ENCODE results near the gene ANKRD40CL.
A peak's percentile ranks its signal among the peaks of the same experiment; 100 is the strongest.

The ANKRD40CL gene

DNA sequence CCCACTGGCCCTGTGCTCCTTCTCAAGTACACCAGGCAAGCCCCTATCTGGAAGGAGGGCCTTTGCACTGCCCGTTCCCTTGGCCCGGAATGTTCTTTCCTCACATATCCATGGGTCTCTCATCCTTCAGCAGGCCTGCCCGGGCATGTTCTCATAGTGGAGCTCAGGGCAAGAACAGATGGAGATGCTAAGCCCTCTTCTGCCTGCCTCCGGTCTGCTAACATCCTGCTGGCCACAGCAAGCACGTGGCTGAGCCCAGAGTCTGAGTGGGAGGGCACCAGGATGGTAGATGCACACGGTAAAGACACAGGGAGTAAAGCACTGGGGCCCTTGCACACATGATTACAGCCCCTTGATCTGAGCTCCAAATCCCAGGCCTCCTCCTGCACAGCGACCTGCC, 19.8 kb upstream of the ANKRD40CL start:
- H3K27ac ChIP-seq = no peak overlapping the region
- TF ChIP-seq, protein P1, sequence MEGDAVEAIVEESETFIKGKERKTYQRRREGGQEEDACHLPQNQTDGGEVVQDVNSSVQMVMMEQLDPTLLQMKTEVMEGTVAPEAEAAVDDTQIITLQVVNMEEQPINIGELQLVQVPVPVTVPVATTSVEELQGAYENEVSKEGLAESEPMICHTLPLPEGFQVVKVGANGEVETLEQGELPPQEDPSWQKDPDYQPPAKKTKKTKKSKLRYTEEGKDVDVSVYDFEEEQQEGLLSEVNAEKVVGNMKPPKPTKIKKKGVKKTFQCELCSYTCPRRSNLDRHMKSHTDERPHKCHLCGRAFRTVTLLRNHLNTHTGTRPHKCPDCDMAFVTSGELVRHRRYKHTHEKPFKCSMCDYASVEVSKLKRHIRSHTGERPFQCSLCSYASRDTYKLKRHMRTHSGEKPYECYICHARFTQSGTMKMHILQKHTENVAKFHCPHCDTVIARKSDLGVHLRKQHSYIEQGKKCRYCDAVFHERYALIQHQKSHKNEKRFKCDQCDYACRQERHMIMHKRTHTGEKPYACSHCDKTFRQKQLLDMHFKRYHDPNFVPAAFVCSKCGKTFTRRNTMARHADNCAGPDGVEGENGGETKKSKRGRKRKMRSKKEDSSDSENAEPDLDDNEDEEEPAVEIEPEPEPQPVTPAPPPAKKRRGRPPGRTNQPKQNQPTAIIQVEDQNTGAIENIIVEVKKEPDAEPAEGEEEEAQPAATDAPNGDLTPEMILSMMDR (IDR thresholded peaks at IDR 0.05) = no peak
- TF ChIP-seq ZFX (IDR thresholded peaks at IDR 0.05; ENCODE audit: borderline replicate concordance) = no peak

DNA sequence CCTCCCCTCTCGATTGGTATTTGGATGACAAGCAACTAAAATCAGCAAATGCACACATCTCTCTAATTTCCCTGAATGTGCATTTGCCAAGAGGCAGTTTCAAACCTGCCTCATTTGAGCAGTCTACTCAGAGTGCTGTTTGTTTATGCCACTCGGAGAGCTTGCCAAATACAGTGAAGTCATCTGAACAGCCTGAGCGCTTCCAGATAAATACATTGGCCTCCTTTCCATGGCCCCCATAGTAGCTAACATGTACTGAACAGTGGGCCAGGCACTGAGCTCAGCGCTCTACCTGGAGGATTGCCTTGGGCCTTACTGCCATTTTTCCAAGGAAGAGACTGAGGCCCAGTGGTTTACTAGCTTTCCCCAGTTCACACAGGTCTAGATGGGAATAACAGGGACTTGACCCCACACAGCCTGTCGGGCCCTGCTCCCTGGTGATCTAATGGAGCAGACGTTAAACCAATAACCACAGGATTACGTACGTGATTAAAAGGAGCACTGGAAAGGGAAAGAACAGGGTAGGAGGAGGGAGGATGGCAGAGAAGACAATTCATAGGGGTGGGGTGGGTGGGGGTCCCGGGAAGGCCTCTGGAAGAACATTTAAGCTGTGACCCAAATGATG, 18.7 kb upstream of the ANKRD40CL start:
- TF ChIP-seq, protein P1 (IDR thresholded peaks at IDR 0.05) = no peak
- H3K27ac ChIP-seq = no peak overlapping the region

DNA sequence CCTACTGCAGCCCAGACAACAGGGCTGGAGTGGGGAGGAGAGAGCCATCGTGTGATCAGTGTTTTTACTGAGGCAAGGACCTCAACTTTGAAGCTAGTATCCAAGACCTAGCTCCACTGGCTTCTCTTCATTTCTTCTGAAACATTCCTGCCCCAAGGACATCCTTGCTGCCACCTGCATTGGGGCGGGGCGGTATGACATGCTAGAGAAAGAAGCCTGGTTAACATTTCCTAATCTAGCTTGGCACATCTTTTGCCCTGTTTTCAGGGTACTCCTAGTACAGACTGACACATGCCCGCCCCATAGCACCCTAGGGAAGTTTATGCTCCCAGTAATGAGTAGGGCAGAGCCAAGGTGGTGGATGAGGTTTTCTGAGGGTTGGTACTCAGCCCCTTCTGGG, 17.8 kb upstream of the ANKRD40CL start:
- no peak for TF ChIP-seq ZFX (IDR thresholded peaks at IDR 0.05; ENCODE audit: borderline replicate concordance)
- TF ChIP-seq, protein P1 (IDR thresholded peaks at IDR 0.05) = no peak

DNA sequence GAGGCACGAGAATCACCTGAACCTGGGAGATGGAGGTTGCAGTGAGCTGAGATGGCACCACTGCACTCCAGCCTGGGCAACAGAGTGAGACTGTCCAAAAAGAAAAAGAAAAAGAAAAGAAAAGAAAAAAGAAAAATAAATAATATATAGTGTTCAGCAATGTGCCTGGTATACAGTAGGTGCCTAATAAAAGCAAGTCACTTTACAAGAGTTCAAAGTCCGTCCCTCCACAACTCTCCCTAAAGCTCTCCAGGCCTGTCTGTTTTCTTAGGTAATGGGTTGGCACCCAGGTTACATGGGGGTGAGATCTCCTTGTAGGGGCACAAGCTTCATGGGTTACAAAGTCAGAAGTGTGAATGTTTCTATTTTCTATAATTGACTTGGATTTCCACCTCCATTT, 16.6 kb upstream of the ANKRD40CL start:
- TF ChIP-seq ZFX (IDR thresholded peaks at IDR 0.05; ENCODE audit: borderline replicate concordance) = no peak
- TF ChIP-seq, protein P1 (IDR thresholded peaks at IDR 0.05) = no peak

More for the DNA sequence above, 17.8 kb upstream of the ANKRD40CL start:
- no peak overlapping the region for H3K27ac ChIP-seq

DNA sequence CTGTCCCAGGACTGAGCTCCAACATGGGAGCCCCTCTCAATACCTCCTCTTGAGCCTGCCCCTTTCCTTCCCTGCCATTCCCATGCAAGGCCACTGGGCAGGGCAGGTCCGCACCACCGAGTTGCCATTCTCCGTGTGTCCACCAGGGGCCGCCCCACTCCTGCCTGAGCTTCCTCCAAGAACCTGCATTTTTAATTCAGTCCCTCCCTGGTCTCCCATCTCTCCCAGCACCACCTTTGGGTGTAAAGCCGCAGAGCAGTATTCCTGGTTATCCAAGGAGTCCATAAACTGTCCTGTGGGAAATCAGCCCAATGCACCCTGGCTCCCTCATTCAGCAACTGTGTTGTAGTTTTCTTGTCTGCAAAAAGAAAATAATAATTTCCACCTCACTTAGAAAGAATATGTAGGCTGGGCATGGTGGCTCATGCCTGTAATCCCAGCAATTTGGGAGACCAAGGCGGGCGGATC, 15.9 kb upstream of the ANKRD40CL start:
- TF ChIP-seq, protein P1 (IDR thresholded peaks at IDR 0.05) = peak; percentile 98
- TF ChIP-seq ZFX (IDR thresholded peaks at IDR 0.05; ENCODE audit: borderline replicate concordance) = no peak

More for the DNA sequence above, 16.6 kb upstream of the ANKRD40CL start:
- no peak overlapping the region for H3K27ac ChIP-seq

DNA sequence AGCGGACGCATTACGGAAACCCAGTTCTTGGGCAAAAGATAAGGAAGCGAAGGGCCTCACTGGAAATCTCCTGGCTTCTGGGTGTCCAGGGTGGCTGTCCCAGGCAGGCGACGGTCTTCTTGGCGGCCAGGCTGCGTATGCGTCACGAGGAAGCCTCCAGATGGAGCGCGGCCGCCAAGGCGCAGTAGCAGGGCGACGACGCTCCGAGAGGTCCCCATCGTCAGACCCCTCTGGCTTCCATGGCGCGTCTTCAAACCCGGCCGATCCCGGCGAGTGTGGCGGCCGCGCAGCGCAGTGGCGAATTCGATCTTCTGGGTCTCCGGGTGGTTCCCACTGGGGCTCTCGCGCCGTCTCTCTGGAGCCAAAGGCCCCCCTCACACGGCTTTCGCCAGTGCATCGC, 13.8 kb upstream of the ANKRD40CL start:
- no peak overlapping the region for H3K27ac ChIP-seq
- TF ChIP-seq ZFX (IDR thresholded peaks at IDR 0.05; ENCODE audit: borderline replicate concordance) = no peak
- TF ChIP-seq, protein P1 (IDR thresholded peaks at IDR 0.05) = no peak

More for the DNA sequence above, 15.9 kb upstream of the ANKRD40CL start:
- H3K27ac ChIP-seq = no peak overlapping the region

DNA sequence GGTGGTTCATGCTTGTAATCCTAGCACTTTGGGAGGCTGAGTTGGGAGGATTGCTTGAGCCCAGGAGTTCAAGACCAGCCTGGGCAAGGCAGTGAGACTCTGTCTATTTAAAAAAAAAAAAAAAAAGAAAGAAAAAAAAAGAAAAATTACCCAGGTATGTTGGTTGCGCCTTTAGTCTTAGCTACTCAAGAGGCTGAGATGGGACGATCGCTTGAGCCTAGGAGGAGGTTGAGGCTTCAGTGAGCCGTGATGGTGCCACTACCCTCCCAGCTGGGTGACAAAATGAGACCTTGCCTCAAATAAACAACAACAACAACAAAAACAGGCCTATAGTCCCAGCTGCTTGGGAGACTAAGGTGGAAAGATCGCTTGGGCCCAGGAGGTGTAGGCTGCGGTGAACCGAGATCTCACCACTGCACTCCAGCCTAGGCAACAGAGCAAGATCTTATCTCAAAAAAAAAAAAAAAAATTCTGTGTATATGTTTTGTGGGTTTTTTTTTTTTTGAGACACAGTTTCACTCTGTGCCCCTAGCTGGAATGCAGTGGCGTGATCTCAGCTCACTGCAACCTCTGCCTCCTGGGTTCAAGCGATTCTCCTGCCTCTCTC, 12.5 kb upstream of the ANKRD40CL start:
- TF ChIP-seq, protein P1 (IDR thresholded peaks at IDR 0.05) = no peak
- no peak for TF ChIP-seq ZFX (IDR thresholded peaks at IDR 0.05; ENCODE audit: borderline replicate concordance)

More for the DNA sequence above, 12.5 kb upstream of the ANKRD40CL start:
- no peak overlapping the region for H3K27ac ChIP-seq
